Jurkat, Clone E6-1 (cell line): ENCODE results near the gene SSR4.

Source experiments
- DNase-seq: peaks from one replicate; pipeline ENCODE4 v3.0.0-alpha.2; 2011; ENCODE audit warnings: low read depth, low spot score
- H3K4me3 ChIP-seq: 2 replicates; pipeline ENCODE4 v1.5.1; 2011; ENCODE audit warnings: mild to moderate bottlenecking, low read length, control low read depth, moderate library complexity

The SSR4 gene

DNA sequence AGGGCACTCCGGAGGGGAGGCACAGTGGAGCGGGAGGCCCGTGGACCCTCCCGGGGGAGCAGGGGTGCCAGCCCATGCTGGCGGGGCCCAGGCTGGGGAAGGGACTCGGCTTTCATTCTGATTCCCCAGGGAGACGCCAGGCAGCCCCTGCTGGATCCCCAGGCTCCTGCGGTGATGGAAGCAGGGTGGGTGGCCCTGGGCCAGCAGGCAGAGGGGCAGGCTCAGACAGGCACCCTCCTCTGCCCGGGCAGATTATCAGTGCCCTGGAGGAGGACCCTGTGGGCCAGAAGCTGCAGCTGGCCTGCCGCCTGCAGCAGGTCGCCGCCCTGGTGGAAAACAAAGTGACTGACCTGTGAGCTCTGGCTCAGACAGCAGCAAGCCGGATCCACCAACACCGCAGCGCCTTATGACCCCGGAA lies 15.8 kb upstream of the SSR4 start:
- DNase-seq, result no peak
- H3K4me3 ChIP-seq, result no peak overlapping the region

- H3K4me3 ChIP-seq, result no peak overlapping the region
Measured at GRCh38 chrX:153779891-153780677, 14.4 kb upstream of the SSR4 start.

GRCh38 chrX:153780678-153781427 lies 13.6 kb upstream of the SSR4 start, which contains the start of gene SRPK3:
SRPK3 (plus strand) TSS chrX:153781041; CDS start chrX:153781087, 46 bp downstream.
- no peak within 1 kb of the TSS for H3K4me3 ChIP-seq
- no peak for DNase-seq

More at GRCh38 chrX:153779891-153780677, 14.4 kb upstream of the SSR4 start:
- no peak for DNase-seq

GRCh38 chrX:153781428-153782047 lies 12.9 kb upstream of the SSR4 start:
- H3K4me3 ChIP-seq, result no peak overlapping the region
- DNase-seq, result no peak

- no peak overlapping the region for H3K4me3 ChIP-seq
- DNase-seq, result no peak
Measured at GRCh38 chrX:153782313-153782712, 12.2 kb upstream of the SSR4 start.

DNA sequence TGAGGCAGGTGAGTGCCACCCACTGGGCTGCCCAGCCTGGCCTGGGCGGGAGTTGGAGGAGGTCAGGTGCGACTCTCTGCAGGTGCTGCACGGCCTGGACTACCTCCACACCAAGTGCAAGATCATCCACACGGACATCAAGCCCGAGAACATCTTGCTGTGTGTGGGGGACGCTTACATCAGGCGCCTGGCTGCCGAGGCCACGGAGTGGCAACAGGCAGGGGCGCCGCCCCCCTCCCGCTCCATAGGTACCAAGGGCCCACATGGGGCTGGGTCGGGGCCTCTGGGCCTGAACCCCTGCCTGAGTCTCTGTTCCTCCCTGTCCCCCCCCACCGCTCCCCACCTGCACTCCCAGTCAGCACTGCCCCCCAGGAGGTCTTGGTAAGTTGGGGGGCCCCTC lies 11.6 kb upstream of the SSR4 start:
- no peak for DNase-seq
- no peak overlapping the region for H3K4me3 ChIP-seq

- no peak overlapping the region for H3K4me3 ChIP-seq
- no peak for DNase-seq
Measured at GRCh38 chrX:153783378-153784013, 11.0 kb upstream of the SSR4 start.

- H3K4me3 ChIP-seq, result no peak overlapping the region
- no peak for DNase-seq
Measured at GRCh38 chrX:153784325-153784967, 10.0 kb upstream of the SSR4 start.

DNA sequence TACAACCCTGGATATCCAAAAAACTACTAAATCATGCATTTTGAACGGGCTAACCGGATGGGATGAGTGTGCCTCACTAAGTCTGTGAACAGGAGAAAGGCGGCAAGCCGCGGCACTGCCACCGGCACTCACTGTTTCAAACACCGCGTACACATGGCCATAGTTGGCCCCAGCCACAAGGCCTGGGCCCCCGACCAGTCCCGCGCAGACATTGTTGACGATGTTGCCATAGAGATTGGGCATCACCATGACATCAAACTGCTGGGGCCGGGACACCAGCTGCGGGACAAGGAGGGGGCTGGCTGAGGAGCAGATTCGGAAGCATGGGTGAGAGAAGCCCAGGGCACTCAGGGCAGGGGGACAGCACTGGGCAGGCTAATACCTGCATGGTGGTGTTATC lies 7.8 kb upstream of the SSR4 start:
- no peak overlapping the region for H3K4me3 ChIP-seq
- no peak for DNase-seq

DNA sequence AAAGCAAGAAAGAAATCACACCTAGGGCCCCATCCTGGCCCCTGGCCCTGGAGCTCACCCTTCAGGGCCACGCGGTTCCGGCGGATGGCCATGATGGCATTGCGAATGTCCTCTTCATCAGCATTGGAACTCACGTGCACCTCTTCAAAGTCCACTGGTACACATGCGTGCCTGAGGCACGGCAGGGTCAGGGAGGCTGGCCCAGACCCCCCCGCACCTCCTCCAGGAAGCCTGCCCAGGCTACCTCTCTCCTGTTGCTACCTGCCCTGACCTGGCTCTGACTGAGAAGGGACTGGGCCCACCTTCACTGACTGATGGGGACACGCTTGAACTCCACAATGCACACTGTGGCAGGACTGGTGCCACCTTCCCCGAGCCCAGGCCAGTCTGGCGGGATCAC lies 4.8 kb upstream of the SSR4 start:
- H3K4me3 ChIP-seq, result no peak overlapping the region
- DNase-seq, result no peak

DNA sequence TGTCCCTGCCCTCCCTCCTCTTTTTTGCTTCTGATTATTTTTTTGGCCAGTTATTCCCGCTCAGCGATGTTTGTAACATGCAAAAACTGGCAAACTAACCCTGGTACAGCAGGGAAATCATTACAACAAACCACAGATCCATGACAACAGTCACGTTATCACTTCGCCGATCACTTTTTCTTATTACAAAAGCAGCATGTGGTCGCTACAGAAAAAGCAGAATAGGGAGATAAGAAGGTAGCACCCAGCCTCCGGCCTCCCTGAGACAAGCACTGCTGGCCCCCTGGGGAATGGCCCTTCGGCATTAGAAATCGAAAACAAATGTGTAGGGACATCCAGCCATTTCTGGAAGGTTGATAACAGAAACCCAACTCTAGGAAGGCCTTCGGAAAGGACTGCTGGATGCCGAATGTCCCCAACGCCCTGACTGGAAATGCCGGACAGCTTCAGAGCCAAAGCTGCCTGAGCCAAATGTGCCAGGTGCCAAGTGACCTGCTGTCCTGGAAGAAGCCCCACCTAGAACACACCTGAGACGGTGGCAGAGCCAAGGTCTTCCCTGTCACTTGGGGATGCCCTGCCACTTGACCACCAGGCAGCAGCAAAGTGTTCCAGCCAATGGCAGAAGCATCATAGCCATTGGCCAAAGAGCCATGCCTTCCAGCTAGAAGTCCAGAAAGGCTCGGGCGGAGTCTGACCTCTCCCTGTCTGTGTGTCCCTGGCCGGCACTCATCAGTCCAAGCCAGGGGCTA lies 3.2 kb upstream of the SSR4 start:
- H3K4me3 ChIP-seq, result no peak overlapping the region
- no peak for DNase-seq

DNA sequence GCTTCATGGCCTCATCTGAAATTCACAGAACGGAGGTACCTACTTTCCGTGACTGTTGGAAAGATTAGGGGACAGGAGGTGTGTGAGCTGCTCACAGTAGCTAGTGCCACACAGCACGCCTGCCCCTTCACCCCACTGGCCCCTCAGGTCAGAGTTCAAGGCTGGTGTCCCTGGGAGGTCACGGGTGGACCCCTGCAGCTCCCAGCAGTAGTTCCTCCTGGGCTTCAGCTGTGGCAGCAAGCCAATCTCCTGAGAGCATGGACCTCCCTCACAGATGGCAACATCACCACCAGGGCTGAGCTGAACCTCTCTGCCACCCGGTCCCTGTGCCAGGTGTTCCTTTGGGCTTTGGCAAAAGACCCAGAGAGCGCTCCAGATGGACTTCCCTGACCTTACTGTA lies 2.1 kb upstream of the SSR4 start:
- DNase-seq, result no peak
- no peak overlapping the region for H3K4me3 ChIP-seq

- DNase-seq, result no peak
- peak overlapping the region; percentile 73 for H3K4me3 ChIP-seq
Measured at GRCh38 chrX:153793291-153793690, 1.2 kb upstream of the SSR4 start.

GRCh38 chrX:153794897-153795816 lies 689 bp downstream of the SSR4 start:
- DNase-seq, result no peak

GRCh38 chrX:153797415-153798015 lies 3.0 kb downstream of the SSR4 start:
- DNase-seq, result no peak
- H3K4me3 ChIP-seq, result no peak overlapping the region

More at GRCh38 chrX:153794897-153795816, 689 bp downstream of the SSR4 start:
- H3K4me3 ChIP-seq, result peak overlapping the region; percentile 66

- no peak overlapping the region for H3K4me3 ChIP-seq
- no peak for DNase-seq
Measured at GRCh38 chrX:153799326-153799725, 4.9 kb downstream of the SSR4 start.

DNA sequence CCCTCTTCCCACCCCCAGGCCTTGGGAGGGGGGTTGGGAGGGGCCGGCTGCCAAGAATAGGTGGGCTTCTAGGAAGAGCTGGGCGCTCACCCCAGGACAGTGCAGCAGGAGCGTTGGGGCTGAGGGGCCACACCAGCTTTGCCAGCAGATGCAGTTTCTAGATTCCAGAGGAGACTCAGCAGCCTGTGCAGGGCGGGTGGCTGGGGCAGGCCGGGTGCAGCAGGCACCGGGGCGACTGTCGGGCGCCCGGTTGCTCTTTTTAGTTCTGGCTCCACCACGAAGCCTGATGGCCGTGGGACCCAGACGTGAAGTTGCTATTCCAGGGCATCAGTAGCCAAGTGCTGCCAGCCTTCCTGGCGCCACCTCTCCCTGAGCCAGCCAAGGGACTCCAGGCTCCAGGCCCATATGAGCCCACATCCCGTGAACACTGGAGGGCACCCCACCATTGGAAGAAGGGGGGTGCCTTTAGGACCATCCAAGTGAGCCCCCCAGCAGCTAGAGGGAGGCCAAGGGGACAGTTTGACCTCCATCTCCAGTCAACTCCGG lies 5.8 kb downstream of the SSR4 start:
- DNase-seq, result no peak
- no peak overlapping the region for H3K4me3 ChIP-seq
